Hindlimb muscle (tissue), 1 donor: ENCODE data around the gene ALPP. TPM values are rescaled to one million over a fixed set of nuclear protein-coding genes. Genes with fewer than 3 reads are reported as not detected.
"Not testable (repeated sequence)": the region's sequence is repeated elsewhere in the genome, so short reads cannot be mapped to it uniquely, and the experiment has no call there.

ENCODE experiments used
- DNase-seq: peaks from one replicate; pipeline ENCODE4 v3.0.0-alpha.2; 2013
- polyA plus RNA-seq: library from polyadenylated mRNA; unstranded; fragments of 120-200 nt; gene quantifications from one replicate; pipeline ENCODE4 v1.2.1, GENCODE V29; 2013; ENCODE audit not compliant: insufficient read length

ALPP gene
- polyA plus RNA-seq, 1 donor, result not detected

DNA sequence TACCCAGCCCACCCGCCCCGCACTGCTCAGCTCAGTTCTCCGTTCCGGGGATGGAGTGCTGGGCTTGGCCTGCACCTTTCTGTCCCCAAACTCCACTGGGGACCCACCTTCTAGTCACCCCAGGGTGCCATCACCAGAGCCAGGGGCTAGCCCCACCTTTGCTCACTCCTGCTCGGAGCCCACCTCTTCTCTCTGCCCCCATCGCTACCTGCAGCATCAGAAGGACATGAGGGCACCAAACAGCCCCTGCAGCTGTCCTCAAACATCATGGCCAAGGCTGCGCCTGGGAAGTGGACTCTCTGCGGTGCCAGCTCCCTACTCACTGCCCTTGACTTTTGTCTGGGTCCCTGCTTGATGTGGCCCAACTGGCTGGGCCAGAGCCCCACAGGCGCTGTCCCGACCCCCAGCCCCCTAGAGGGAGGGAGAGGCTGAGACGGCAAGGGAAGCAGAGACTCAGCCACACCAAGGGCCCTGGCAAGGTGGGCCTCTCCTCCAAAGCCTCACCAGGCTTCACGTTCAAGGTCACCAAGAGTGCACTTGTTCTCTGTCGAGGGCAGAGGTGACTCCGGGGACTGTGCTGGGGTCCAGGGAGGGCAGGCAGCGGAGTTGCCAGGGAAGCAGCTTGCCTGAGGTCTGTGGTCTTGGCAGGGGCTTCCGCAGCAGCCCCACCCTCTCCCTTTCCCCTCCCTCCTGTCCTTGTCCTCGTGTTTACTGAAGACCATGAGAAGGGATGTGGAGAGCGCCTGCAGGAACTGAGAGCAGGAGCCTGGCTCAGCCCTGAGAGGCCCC, 13.6 kb upstream of the ALPP start:
- DNase-seq, result not testable (repeated sequence)

DNA sequence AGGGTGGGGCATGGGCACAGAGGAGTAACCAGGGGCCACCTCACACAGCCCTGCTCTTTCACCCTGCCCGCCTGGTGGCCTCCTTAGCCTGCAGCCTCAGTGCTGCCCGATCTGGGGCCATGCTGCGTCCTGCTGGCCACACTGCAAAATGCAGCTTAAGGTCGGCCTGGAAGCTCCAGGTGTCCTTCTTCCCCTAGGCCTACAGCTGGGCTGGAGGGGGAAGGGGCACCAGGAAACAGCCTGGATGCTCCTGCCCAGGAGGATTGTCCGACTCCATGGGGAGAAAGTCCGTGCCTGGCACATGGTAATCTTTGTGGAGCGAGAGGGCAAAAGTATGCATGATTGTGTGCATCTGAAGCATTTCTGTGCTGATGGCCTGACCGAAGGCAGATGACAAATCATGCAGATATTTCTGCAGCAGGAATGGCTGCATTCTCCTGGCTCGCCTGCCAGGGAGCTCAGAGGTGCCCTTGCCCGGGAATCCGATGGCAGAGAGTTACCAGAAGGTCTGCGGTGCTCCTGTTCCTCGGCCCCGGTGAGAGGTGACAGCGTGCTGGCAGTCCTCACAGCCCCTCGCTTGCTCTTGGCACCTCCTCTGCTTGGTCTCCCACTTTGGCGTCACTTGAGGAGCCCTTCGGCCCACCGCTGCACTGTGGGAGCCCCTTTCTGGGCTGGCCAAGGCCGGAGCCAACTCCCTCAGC, 12.8 kb upstream of the ALPP start:
- no peak for DNase-seq

DNA sequence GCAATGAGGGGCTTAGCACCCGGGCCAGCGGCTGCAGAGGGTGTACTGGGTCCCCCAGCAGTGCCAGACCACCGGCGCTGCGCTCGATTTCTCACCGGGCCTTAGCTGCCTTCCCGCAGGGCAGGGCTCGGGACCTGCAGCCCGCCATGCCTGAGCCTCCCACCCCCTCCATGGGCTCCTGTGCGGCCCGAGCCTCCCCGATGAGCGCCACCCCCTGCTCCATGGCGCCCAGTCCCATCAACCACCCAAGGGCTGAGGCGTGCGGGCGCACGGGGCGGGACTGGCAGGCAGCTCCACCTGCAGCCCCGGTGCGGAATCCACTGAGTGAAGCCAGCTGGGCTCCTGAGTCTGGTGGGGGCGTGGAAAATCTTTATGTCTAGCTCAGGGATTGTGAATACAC, 12.1 kb upstream of the ALPP start:
- not testable (repeated sequence) for DNase-seq

DNA sequence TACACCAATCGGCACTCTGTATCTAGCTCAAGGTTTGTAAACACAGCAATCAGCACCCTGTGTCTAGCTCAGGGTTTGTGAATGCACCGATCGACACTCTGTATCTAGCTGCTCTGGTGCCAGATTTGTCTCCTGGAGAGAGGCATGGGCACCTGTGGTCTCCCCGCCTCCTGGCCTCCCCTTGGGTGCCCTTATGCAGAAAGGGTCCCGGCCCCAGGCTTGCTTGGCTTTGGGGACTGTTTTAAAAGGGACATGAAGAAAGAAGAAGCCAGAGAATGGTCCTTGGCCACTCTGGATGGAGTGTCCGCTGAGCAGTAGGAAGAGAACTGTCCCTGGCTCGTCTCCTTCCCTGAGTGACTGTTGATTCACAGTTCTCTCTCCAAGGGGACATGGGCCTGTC, 11.5 kb upstream of the ALPP start:
- DNase-seq, result no peak

DNA sequence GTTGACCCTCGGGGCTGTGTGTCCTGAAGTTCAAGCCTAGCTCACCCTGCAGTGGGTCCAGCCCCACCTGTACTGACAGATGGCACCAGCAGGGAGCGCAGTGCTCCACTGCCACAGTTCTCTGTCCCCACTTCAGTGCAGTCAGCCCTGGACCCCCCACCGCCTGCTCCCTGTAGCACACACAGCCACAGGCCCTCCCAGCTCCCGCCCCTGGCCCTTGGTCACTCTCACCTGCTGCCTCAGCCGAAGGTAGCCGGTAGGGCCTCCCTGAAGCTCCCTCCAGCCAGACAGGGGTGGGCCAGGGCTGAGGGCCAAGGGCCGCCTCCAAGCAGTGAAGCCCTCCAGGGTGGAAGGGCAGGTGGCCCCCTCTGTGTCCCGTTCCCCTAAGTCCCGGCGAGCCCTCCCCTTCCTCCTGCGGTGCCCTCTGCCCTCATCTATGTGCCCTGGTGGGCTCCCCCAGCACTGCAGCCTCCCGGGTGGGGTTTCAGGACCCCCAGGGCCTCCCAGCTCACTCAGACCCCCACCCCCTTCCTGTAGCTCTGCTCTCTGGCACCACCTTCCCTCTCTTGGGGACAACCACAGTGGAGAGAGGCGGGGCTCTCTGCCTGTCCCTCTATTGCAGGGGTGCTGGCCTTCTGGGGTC, 10.8 kb upstream of the ALPP start:
- no peak for DNase-seq

DNA sequence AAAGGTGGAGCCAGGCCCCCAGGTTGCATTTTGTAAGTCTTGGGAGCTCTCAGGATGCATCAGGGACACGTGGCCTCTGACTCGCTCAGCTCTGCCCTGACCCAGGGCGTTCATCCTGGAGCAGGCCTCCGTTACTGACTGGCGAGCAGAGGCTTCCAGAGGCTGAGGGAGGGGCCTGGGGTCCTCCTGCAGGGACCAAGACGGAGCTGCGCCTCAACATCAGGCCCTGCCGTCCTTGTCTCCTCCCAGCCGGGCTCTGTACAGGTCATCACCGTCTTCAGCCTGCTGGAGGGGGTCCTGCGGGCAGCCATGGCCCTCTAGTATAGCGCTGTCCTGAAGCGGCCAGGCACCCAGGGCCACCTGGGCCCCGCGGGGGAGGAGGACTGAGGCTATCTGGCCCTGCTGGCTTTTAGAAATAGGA, 10.2 kb upstream of the ALPP start:
- DNase-seq, result no peak

DNA sequence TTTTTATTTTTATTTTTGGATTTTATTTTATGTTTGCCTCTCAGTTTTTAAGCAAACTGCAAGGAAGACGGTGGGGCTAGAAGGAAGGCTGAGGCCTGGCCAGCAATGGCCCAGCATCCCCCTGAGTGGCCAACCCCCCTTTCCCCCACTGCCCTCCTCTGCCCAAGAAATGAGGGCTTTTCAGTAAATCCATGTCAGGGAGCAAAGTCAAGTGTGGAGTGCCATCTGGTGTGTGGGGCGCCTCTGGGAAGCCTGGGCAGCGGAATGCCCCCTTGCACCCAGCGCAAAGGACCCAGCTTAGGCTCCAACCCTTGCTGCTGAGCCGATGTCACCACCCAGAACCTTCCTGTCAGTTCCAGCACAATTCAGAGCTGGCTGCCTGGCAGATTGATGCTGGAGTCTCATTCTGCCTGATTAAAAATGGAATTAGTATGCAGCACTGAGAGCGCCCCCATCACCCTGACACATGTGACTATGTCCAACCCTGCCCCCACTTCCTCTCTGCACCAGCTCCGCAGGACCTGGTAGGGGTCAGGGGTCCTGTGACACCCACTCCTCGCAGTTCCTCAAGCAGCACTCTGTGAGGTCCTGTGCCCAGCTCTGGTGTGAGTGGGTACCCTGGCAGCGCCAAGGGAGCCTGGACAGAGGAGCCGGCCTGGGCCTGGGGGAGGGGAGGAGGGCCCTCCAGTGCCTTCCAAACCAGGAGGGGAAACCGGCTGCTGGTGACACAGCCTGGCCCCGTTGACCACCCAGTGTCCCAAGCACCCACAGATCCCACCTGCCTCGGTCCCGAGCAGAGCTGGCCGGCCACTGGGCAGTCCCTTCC, 9.2 kb upstream of the ALPP start:
- DNase-seq, result no peak

DNA sequence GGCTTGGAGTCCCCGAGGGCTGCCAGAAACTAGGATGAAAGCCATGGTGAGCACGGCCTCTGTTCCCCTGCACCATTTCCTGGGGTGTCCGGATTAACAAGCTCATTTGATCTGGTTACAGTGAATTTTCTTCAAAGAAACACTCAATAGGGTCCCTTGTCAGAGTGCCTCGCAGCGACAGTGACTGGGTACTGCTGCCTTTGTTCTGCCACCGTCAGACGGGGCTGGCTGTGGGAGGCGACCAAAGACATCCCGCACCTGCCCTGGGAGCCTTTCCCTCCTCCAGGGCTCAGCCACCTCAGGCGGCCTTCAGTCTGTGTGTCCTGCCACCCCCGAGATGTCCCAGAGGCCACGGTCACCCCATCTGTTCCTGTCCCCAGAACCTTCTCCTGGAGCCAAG, 8.5 kb upstream of the ALPP start:
- DNase-seq, result not testable (repeated sequence)

DNA sequence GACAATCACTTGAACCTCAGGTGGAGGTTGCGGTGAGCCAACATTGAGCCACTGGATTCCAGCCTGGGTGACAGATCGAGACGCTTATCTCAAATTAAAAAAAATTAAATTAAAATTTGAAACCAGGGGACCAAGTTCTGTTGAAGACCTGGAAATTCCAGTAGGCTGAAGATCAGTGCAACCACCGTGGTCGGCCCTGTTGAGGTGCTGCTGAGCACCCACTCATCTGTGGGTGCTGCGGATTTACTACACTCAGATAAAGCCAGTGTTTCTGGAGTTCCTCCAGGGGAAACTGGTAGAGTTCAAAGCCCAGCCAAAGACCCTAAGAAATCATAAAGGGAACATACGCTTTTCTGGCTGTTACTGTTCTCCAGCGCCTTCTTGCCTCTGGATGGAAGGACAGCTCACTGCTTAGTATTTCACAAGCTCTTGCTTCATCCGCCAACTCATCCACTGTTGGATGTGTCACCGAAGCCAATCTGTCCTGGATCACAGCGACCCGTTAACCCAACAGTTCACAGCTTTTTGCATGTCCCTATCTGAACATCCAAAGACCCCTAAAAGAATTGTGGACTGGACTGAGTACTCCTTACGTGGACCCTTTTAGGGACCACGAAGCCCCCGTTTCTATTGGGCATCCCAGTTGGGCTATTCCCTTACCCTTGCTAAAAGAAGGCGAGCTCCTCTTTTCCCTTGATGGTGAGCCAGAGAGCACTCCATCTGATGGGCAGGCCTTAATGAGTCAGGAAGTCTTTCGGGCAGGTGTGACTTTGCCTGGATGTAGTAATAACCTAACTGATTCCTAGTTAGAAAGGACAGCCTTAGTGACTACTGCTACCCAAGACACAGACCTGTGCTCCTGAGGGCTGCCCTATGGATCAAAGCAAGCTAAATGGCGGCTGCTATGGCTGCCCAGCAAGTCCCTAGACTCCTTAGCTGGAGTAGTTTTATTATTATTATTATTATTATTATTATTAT, 6.0 kb upstream of the ALPP start:
- no peak for DNase-seq

DNA sequence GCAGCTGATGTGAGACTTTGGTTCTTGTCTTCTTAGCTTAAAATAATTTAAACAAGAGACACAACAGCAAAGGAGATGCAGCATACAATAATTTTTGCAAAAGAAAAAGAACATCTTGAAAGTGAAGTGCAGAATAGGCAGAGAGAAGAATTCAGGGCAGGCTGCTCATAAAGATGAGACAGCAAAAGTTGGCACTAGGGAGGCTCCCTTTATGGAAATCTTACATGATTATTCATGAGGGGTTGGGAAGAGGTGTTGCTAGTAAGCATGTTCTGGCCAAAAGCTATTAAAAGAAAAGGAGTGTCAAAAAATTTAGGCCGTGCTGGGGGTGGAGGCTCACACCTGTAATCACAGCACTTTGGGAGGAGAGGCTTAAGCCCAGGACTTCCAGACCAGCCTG, 4.2 kb upstream of the ALPP start:
- no peak for DNase-seq

DNA sequence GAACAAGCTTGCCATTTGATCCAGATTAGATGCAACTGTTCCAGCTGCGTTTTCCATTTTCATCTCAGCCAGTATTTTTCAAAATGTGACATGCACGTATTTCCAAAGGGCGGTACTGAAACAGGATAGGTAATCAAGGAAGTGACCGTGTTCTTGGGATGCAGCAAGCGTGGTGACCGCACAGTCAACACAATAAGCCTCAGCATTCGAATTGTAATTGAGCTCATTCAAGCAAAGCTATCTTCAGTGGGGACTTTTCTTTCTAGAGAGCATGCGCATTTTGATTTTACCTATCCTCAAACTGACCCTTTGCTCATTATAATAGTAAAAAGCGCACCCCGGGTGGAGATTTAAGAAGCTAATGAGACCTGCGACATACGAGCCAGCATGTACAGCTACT, 3.4 kb upstream of the ALPP start:
- DNase-seq, result no peak

DNA sequence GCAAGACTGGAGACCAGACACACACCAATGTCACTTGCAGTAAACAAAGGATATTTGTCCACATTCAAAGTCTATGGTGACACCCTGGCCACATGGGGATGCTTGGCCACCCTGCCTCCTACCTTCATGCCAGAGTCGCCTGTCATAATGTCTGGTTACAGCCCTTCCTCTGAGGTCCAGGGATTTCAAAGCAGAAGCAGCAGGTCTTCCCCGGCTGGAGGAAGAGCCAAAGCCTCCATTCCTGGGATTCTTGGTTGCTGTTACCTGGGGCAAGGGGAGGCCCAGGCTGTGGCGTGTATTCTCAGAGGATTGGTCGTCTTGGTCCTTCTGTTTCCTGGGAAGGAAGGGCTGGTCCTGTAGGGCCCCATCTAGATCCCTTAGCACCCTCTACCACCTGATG, 2.3 kb upstream of the ALPP start:
- DNase-seq, result no peak

DNA sequence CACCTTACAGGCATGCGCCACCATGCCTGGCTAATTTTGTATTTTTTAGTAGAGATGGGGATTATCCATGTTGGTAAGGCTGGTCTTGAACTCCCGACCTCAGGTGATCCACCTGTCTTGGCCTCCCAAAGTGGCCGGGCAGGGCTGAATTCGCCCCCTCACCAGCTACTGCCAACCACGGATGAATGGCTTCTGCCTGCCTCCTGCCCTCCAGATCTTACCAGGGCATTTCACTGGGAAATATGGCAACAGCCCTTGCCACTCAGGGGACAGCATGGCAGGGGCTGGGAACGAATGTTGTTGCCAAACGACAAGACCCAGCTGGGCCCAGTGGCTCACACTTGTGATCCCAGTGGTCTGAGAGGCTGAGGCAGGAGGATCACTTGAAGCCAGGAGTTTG, 1.8 kb upstream of the ALPP start:
- no peak for DNase-seq

DNA sequence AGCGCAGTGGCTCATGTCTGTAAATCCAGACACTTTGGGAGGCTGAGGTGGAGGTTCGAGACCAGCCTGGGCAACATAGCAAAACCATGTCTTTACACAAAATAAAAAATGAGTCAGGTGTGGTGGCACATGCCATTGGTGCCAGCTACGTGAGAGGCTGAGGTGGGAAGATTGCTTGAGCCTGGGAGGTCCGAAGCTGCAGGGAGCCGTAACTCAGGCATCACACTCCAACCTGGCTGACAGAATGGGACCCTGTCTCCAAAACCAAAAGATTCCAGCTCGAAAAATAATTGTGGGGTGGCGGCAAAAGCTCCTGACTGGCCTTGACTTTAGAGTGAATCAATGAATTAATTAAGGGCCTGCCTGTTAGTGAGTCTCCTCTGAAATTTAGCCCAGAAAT, 1.2 kb upstream of the ALPP start:
- DNase-seq, result no peak

DNA sequence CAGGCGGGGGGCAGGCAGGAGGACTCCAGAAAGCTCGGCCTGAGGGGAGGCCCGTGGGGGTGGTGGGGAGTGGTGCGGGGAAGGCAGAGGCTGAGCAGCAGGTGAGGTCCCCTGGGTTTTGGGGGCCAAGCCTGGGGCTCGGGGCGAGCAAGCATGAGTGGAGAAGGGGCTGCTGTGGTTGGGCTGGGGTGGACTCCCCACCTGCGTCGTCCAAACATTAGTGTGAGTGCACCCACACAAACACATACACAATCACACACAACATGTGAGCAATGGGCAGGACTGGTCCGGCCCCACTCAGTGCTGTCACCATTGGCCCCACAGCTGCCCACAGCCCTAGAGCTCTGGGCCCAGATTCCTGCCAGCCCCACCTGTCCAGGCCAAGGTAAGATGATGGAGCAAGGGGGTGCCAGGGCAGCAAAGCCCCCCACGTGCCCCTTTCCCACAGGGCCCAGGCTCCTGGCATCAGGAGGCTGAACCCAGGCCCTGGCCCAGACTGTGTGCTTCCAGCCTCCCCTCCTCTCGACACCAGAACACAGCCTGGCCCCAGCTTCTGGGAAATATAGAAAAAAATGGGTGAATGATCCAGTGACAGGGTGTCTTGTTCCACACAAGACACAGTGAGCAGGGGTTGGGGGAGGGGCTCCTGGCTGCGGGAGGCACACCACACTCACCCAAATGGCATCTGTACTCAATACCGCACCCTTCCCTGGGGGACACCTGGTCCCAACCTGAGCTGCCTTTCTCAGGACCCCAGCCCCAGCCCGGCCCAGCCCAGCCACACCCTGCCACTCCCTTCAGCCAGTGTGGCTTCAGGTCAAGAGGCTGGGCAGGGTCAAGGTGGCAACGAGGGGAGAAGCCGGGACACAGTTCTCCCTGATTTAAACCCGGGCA, 463 bp upstream of the ALPP start:
- DNase-seq, result no peak

DNA sequence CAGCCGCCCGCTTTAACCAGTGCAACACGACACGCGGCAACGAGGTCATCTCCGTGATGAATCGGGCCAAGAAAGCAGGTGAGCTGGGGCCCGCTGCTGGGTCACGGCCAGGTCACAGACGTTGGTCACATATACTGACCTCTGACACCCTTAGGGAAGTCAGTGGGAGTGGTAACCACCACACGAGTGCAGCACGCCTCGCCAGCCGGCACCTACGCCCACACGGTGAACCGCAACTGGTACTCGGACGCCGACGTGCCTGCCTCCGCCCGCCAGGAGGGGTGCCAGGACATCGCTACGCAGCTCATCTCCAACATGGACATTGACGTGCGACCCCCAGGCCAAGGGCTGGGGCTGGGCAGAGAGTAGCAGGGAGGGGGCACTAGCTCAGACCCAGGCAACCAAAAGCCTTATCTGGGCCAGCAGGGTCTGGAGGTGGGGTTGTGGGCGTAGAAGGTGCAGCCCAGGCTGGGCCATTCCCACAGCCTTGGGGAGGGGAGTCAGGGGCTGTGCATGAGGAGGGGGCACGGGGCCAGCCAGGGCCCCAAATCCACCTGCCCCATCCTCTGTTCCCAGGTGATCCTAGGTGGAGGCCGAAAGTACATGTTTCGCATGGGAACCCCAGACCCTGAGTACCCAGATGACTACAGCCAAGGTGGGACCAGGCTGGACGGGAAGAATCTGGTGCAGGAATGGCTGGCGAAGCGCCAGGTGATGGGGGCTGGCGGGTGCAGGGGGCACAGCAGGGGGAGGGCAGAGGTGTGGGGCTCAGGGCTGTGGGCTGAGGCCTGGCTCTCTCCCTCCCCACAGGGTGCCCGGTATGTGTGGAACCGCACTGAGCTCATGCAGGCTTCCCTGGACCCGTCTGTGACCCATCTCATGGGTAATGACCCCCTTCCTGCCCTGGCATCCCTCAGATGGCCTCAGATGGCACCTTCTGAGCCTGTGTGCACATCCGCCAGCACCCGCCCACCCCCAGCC, 1.3 kb downstream of the ALPP start:
- DNase-seq, result not testable (repeated sequence)

DNA sequence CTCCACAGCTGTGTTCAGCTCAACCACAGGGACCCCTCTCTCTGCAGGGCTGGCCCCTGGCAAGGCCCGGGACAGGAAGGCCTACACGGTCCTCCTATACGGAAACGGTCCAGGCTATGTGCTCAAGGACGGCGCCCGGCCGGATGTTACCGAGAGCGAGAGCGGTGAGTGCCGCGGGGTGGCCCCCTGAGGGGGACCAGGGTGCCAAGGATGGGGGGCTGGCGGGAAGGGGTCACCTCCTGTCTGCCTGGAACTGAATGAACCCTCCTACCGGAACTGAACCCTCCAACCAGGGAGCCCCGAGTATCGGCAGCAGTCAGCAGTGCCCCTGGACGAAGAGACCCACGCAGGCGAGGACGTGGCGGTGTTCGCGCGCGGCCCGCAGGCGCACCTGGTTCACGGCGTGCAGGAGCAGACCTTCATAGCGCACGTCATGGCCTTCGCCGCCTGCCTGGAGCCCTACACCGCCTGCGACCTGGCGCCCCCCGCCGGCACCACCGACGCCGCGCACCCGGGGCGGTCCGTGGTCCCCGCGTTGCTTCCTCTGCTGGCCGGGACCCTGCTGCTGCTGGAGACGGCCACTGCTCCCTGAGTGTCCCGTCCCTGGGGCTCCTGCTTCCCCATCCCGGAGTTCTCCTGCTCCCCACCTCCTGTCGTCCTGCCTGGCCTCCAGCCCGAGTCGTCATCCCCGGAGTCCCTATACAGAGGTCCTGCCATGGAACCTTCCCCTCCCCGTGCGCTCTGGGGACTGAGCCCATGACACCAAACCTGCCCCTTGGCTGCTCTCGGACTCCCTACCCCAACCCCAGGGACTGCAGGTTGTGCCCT, 2.9 kb downstream of the ALPP start:
- DNase-seq, result not testable (repeated sequence)
